Heart right ventricle (tissue), 16 donors: Measurements from ENCODE around the gene ITGA7. TPM values are rescaled to one million over a fixed set of nuclear protein-coding genes. Genes with fewer than 3 reads are reported as not detected.
A peak's percentile ranks its signal among the peaks of the same experiment; 100 is the strongest.

Experiments
- ATAC-seq, 8 donors: fragments of 200-7000 bp; cut with Tn5 transposase; one replicate each; pipeline ENCODE4 v1.9.1; 2020; ENCODE audit warnings: mild to moderate bottlenecking in 8 of 8, moderate library complexity in 8 of 8, moderate number of reproducible peaks in 1 of 8
- DNase-seq, 2 donors: peaks; one replicate each; pipeline ENCODE4 v3.0.0-alpha.2; 2020
- H3K27ac ChIP-seq, 10 donors: fragments of 200-600 bp; sonication (generic) in 2 of 10; one replicate each; pipeline versions ENCODE4 v1.5.0 to v1.8.0; 2020 to 2022; ENCODE audit warnings: mild to moderate bottlenecking in 3 of 10
- H3K27me3 ChIP-seq, 7 donors: fragments of 200-600 bp; one replicate each; pipeline ENCODE4 v1.8.0; 2021 to 2022; ENCODE audit warnings: mild to moderate bottlenecking in 2 of 7
- H3K36me3 ChIP-seq, 9 donors: fragments of 200-600 bp; sonication (generic) in 1 of 9; one replicate each; pipeline versions ENCODE4 v1.5.0 to v1.8.0; 2020 to 2022; ENCODE audit warnings: mild to moderate bottlenecking in 2 of 9
- H3K4me1 ChIP-seq, 9 donors: fragments of 200-600 bp; sonication (generic) in 1 of 9; one replicate each; pipeline versions ENCODE4 v1.5.0 to v1.8.0; 2020 to 2022; ENCODE audit warnings: mild to moderate bottlenecking in 4 of 9
- H3K4me3 ChIP-seq, 10 donors: fragments of 200-600 bp; sonication (generic) in 2 of 10; one replicate each; pipeline versions ENCODE4 v1.5.0 to v1.8.0; 2020 to 2022; ENCODE audit warnings: mild to moderate bottlenecking in 7 of 10, moderate library complexity in 2 of 10
- H3K9me3 ChIP-seq, 11 donors: fragments of 200-600 bp in 10 of 11; sonication (generic) in 2 of 11; one replicate each; pipeline versions ENCODE4 v1.5.0 to v1.8.0; 2013 to 2022; ENCODE audit warnings: mild to moderate bottlenecking in 2 of 11, control low read depth in 1 of 11, moderate library complexity in 1 of 11
- WGBS, 2 donors: extraction: QIAGEN DNeasy Blood & Tissue Kit; methylation state at CpG; one replicate each; pipeline ENCODE4 v1.1.7; 2013; ENCODE audit warnings: inconsistent platforms in 1 of 2; 5-methylcytosine and 5-hydroxymethylcytosine counted together
- intact Hi-C, 10 donors: fragments of 100-400 bp; cut with DNase I; formaldehyde crosslinking; loops; one replicate each; pipeline versions ENCODE4 v1.11.1 to v1.14.2; 2022
- polyA plus RNA-seq, 2 donors: library from polyadenylated mRNA; stranded (reverse); fragments of 200-250 nt; gene quantifications; one replicate each; pipeline ENCODE4 v1.2.3, GENCODE V29; 2013
- total RNA-seq, 10 donors: library from RNA; stranded (reverse); fragmentation: NEBNext Ultra II Directional in 3 of 10; extraction: Animal tissue kit (Norgen Biotek cat#: 25700) in 3 of 10; gene quantifications; one replicate each; pipeline versions ENCODE4 v1.2.1 to v1.2.4, GENCODE V29; 2021 to 2023
- TF ChIP-seq, protein P1 (sequence below), 9 donors: fragments of 200-600 bp; sonication (generic) in 2 of 9; IDR thresholded peaks; one replicate each; pipeline versions ENCODE4 v1.5.0 to v1.8.0; 2021 to 2022; ENCODE audit warnings: antibody characterized with exemption in 9 of 9, mild to moderate bottlenecking in 5 of 9, moderate library complexity in 1 of 9
- donor health status: Arrhythmogenic right ventricular cardiomyopathy.
- donor health status: ischemic (EF 13 %, LVEDD 7.1; RV severe dilation, severe dysfunction).
- donor health status: healthy with polysubstance abuse.
- donor health status: DM: no; HTN: yes; CAD: no.
- donor health status: DM: no; HTN: no; CAD: no.
- donor health status: ischemic (EF 25% LVEDD 6.9; RV normal size, moderate dysfunction).
- donor health status: ischemic (EF 25% LVEDD 5.7; RV mildly dilated, moderate dysfunction).
- donor health status: healthy.
- donor health status: DM: yes; HTN: yes; CAD: no.
- donor health status: Ischemic cardiomyopathy.
- donor health status: ischemic (EF 35%, LVEDD 5.7; RV mildly dilated, moderate dysfunction).
- donor health status: nonischemic (EF 11% LVEDD 7.7; RV severe dilation, severe dysfunction).
- donor health status: DM: yes; HTN: yes; CAD: no.
- donor health status: PGD.
- donor health status: ischemic (EF 29% LVEDD 5.4; RV normal size, mild dysfunction).
- donor health status: nonischemic (EF 23%, LVEDD 6.1; RV moderate dilation, normal function).

The ITGA7 gene
- total and polyA plus RNA-seq, 12 donors: 247 to 750 (median 502) TPM

DNA sequence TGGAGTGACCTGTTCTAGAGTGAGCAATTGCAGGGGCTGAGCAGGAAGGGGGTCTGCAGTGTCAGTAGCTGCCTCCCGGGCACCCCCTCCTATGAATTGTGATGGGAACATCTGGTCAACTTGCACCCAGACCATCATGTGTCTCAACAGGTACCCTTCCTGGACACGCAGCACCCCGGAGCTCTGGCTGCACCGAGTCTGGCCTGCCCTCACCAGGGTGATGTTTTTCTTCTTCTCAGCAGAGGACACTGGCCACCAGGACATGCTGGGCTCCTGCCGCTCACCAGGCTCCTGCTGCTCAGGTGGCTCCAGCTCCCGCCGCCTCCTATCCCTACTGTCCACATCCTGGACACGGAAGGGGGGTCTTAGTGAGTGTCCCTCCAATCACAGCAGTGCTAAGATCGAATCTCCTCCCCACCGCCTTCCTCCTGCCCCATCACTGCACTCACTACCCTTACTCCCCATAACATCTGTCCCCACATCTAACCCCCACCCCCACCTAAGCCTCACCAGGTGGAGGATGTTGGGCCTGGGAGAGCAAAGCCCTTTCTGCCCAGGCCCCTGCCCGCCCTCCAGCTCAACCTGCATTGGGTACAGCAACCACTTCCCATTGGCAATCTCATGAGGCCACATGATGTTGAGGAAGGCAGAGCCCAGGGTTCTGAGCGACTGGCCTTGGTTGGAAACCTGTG lies 14.9 kb downstream of the ITGA7 start:
- Histone ChIP-seq H3K9me3 (no peaks in the 10 kb centered on the region), H3K36me3 (peaks cover 0 to 87% (median 40%) of the 10 kb centered on the region in 9 donors), H3K4me1 (no peaks in the 10 kb centered on the region), H3K27me3 (no peaks in the 10 kb centered on the region), H3K4me3 (no peak overlapping the region), H3K27ac (no peak overlapping the region)
- no peak for DNase-seq
- ATAC-seq: peak in 1 of 8 donors; percentile 8
- TF ChIP-seq, protein P1, sequence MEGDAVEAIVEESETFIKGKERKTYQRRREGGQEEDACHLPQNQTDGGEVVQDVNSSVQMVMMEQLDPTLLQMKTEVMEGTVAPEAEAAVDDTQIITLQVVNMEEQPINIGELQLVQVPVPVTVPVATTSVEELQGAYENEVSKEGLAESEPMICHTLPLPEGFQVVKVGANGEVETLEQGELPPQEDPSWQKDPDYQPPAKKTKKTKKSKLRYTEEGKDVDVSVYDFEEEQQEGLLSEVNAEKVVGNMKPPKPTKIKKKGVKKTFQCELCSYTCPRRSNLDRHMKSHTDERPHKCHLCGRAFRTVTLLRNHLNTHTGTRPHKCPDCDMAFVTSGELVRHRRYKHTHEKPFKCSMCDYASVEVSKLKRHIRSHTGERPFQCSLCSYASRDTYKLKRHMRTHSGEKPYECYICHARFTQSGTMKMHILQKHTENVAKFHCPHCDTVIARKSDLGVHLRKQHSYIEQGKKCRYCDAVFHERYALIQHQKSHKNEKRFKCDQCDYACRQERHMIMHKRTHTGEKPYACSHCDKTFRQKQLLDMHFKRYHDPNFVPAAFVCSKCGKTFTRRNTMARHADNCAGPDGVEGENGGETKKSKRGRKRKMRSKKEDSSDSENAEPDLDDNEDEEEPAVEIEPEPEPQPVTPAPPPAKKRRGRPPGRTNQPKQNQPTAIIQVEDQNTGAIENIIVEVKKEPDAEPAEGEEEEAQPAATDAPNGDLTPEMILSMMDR (IDR thresholded peaks at IDR 0.05): no peak
- WGBS, 2 donors: 94 to 95% methylated on average over 12 of the region's 12 CpGs
- intact Hi-C loops: no loop called here

DNA sequence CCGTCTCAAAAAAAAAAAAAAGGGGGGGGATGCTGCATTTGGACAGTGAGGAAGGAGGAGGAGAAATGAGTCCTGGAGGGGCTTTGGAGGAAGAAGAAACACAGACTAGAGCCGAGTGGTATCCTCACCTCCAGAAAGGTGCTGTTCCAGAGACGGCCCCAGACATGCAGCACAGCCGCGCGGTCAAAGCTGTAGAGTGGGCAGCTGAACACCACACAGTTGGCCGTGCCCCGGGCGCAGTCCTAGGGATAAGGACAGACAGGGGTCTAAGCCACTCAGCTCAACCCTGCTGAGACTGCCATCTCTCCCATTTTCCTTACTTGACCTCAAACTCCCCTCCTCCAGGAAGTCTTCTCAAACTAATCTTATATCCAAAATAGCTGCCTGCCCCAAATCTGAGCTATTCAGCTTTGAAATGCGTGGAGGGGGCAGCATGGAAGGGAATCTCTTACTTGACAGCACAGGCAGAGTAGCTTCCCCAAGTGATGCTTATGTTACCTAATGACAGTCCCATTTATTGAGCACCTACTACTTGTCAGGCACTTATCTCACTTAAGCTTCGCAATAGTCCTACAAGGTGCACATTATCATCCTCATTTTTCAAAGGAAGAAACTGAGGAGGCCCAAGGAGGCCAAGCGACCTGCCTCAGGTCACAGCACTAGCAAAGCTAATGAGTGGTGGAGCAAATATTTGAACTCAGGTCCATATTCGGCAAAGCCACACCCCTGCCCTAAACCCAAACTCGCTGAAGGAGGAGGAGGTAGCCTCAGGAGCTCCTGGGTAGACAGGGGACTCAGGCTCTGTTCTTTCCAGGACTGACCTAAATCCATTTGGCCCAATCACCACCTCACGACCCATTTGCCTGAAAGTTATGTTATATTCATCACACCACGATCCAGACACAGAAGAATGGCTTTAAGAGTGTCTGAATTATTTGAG lies 18.7 kb downstream of the ITGA7 start:
- DNase-seq (no peak), ATAC-seq (no peak)
- Histone ChIP-seq H3K27ac (no peak overlapping the region), H3K4me1 (no peaks in the 10 kb centered on the region), H3K27me3 (no peaks in the 10 kb centered on the region), H3K4me3 (no peak overlapping the region), H3K36me3 (peaks cover 0 to 82% (median 38%) of the 10 kb centered on the region in 9 donors), H3K9me3 (no peaks in the 10 kb centered on the region)
- TF ChIP-seq, protein P1 (IDR thresholded peaks at IDR 0.05): no peak
- 87 to 90% methylated on average over 16 of the region's 16 CpGs for WGBS, 2 donors
- intact Hi-C loops: no loop called here

DNA sequence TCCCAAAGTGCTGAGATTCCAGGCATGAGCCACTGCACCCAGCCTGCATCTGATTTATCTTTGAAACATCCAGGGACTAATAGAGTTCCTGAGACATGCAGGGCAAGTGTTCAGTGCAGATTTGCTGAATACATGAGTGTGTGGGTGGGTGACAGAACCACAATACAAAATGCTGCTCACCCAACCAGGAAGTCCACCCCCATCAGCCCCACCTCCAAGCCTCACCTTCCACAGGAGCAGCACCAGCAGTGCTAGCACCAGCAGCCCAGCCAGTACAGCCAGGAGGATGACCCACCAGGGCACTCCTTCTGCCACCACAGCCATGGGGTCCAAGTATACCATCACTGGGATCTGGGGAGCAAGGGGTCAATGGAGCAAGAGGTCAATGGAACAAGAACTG lies 20.0 kb downstream of the ITGA7 start:
- TF ChIP-seq, protein P1 (IDR thresholded peaks at IDR 0.05): no peak
- Histone ChIP-seq H3K27ac (no peak overlapping the region), H3K36me3 (peaks cover 0 to 70% (median 30%) of the 10 kb centered on the region in 9 donors), H3K9me3 (no peaks in the 10 kb centered on the region), H3K4me1 (no peaks in the 10 kb centered on the region), H3K27me3 (no peaks in the 10 kb centered on the region), H3K4me3 (no peak overlapping the region)
- intact Hi-C loops: no loop called here
- ATAC-seq: no peak
- DNase-seq: no peak

DNA sequence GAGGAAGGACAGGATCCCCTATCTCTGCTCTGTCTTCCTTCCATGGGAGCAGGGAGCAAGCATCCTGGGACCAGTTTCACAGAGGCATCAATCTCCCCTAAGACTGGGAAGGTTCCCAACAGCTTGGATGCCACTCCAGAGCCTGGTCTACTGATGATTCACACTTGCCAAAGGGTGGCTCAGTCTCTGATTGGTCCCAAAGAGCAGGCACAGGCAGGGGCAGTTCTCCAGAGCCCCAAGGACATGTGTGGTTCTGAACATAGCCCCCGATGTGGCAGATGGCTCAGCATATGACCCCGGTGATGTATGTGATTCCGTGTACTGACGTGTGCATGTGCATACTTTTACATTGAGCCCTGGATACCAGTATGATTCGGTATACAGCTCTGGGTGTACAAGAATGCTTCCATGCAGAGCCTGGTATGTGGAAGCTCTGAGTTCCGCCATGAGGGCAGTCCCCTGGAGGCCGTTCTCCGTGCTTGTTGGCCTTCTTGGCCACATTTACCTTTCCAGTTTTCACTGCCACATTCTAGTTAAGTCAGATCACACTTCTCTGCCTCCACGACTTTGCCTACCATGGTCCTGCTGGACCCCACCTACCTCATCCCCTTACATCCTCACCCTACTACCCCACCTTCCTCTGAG lies 21.2 kb downstream of the ITGA7 start:
- 86 to 90% methylated on average over 9 of the region's 9 CpGs for WGBS, 2 donors
- DNase-seq (no peak), ATAC-seq (peak in 3 of 8 donors; percentile 4 to 16 (median 13))
- Histone ChIP-seq H3K4me3 (no peak overlapping the region), H3K27ac (no peak overlapping the region), H3K27me3 (no peaks in the 10 kb centered on the region), H3K36me3 (peaks cover 0 to 57% (median 21%) of the 10 kb centered on the region in 9 donors), H3K9me3 (no peaks in the 10 kb centered on the region), H3K4me1 (peaks cover 0 to 10% (median 8%) of the 10 kb centered on the region in 9 donors)
- intact Hi-C loops: no loop called here
- TF ChIP-seq, protein P1 (IDR thresholded peaks at IDR 0.05): no peak
